Spleen (tissue), 7 donors: ENCODE results near the gene ADPRH.

Experiments
- CTCF ChIP-seq, 11 experiments: fragments of 200-600 bp in 7 of 11; fragments of 450-650 bp in 4 of 11; sonication (generic) in 4 of 11; IDR thresholded peaks in 8 of 11; conservative IDR thresholded peaks in 3 of 11; 1 replicate in 7 of 11; 2 replicates in 4 of 11; pipeline versions ENCODE4 v1.4.0 to v1.8.0; 2016 to 2021; ENCODE audit warnings: antibody characterized with exemption in 11 of 11, inconsistent platforms in 4 of 11, mild to moderate bottlenecking in 1 of 11
- POLR2A ChIP-seq, 3 donors: fragments of 450-650 bp; IDR thresholded peaks; one replicate each; pipeline ENCODE4 v1.5.1; 2017; ENCODE audit warnings: antibody characterized with exemption in 3 of 3, mild to moderate bottlenecking in 1 of 3
- donor health status: DM: no; HTN: no; CAD: no; lungs with moderate emphysema.
- donor health status: DM: no; HTN: no; CAD: no.
- donor health status: DM: no; HTN: no; CAD: no.

- TF ChIP-seq POLR2A (IDR thresholded peaks at IDR 0.05) (no peak), CTCF (IDR thresholded peaks at IDR 0.05 in 8 of 11, conservative IDR thresholded peaks at IDR 0.05 in 3 of 11) (no peak)
These were observed 49.4 kb upstream of the ADPRH start for GRCh38 chr3:119529883-119530282.
